ENCODE measurements around the gene DRAXIN.

Gene DRAXIN

DNA sequence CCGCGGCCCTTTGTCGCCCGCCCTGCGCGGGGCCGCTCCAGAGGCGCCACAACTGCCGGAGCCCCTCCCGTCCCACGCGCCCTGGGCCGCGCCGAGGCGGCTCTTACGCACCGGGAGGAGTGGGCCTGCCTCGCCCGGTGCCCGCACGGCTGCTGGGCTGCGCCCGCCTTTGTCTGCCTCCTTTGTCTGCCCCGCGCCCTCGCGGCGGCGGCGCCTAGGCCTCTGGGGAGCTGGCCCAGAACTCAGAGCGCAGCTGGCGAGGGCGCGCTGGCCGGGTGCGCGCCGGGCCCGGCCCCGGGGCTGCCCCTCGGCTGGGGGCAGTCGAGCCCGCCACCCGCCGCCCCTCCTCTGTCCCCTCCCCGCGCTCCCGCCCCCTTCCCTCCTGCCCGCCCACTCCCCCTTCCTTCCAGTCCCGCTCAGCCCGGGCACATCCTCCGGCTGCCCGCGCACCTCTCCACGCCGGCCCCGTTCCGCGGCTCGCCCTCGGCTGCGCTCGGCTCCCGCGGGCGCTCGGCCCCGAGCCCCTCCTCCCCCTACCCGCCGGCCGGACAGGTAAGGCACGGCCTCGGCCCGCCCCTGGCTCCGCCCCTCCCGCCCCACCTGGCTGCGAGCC lies at the start of gene DRAXIN:
Gene DRAXIN (plus strand): TSS at position 409 of the 613 bp plus-strand sequence. CDS start 14,549 bp downstream, outside the sequence.
- peak in 1 of 2 donors; percentile 12 for DNase-seq (ENCODE audit: low read depth in 2 of 2)

- no peak for DNase-seq (ENCODE audit: low read depth in 2 of 2)
These were observed 49.7 kb upstream of the DRAXIN start for GRCh38 chr1:11641776-11642305.

GRCh38 chr1:11642418-11643017 lies 49.0 kb upstream of the DRAXIN start:
- DNase-seq (ENCODE audit: low read depth in 2 of 2) = peak; percentile 33 to 55

DNA sequence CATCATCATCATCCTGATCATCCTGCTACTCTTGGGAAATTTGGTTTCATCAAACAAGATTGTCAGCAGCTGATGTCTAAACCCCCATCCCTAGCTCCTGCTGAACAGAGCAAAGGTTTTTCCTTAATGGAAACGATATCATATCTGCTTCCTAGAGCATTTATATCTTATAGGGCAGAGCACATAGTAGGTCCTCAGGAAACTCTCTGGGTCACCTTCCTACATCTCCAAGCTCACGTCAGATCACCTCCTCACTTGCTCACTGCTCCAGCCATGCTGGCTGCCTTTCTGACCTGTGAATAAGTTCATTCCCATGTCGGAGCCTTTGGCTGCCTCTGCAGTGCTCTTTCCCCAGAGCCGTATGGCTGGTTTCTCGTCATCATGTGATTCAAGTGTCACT lies 47.7 kb upstream of the DRAXIN start:
- no peak for DNase-seq (ENCODE audit: low read depth in 2 of 2)

- DNase-seq (ENCODE audit: low read depth in 2 of 2) = no peak
These were observed 46.2 kb upstream of the DRAXIN start for GRCh38 chr1:11645270-11645669.

DNA sequence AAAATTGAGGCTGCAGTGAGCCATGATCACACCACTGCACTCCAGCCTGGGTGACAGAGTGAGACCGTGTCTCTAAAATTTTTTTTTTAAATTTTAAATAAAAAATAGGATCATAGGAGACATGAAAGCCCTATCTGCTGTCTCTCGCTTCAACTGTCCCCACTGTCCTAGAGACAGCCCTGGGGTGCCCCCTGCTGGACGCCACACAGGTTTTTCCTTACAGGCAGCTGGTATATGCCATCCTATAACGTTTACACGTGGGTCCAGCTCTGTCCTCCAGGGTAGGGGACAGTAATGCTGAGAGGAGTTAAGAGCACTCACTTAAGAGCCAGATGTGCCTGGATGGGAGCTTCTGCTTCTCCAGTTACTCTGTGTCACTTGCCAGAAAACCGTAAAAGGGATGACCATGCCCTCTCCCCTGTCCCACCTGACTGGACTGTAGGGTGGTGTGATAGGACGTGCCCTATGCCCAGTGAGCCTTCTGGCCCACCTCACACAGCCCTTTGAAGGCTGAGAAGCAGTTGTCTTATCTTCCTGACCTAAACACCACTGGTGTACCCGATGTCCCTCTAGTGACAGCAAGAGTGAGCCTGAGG lies 45.7 kb upstream of the DRAXIN start:
- peak; percentile 63 to 66 for DNase-seq (ENCODE audit: low read depth in 2 of 2)

- DNase-seq (ENCODE audit: low read depth in 2 of 2) = no peak
These were observed 45.2 kb upstream of the DRAXIN start for GRCh38 chr1:11646317-11646716.

DNA sequence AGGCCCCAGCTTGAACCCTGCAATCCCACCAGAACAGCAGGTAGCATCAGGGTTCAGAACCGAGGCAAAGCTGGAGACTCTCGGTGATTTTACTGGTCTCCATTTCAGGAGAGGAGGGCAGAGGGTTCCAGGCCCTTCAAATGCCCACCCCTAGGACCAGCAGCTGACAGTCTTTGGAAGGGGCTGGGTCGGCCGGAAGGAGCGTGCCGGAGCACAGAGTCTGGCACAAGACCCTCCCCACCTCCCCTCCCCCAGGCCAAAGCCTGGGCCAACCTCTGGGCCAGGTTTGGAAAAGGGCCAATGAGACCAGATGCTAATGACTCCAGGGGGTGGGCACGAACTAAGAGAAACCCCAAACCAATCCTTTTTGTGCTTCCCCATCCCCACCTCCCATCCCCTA lies 44.2 kb upstream of the DRAXIN start:
- DNase-seq (ENCODE audit: low read depth in 2 of 2) = no peak

- DNase-seq (ENCODE audit: low read depth in 2 of 2) = no peak
These were observed 43.5 kb upstream of the DRAXIN start for GRCh38 chr1:11648039-11648438.

DNA sequence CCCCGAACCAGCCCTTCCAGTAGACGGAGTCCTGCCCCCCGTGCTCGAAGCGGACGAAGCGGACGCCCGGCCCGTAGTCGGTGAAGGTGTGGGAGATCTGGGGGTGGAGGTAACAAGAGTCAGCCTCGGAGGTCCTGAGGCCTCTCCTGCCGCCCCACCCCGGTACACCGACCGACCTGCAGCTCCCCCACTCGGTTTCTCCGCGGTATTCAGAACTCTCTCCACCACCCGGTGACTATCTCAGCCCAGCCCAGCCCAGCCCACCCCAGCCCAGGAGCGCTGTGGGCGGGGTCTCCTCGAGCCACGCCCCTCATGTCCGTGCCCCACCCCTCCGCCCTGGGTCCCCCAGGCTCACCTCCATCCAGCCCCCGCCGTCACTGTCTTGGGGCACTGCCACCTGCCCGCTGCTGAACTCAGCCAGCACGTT lies 42.8 kb upstream of the DRAXIN start:
- DNase-seq (ENCODE audit: low read depth in 2 of 2) = peak in 1 of 2 donors; percentile 21

DNA sequence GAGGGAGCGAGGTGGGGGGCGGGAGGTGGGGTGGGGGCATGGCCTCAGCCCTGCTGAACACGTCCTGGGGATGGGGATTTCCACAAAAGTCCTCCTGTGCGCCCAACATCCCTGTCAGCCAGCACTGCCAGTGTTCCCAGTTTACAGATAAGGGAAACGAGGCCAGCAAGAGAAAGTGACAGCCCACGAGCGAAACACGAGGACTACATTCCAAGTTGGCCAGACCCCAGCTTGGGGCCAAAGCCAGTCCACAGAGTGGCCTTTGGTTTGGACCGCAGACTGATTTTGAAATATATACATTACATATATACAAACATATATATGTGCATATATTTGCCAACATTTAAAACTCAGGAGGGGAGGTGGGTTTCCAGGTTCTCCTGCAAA lies 42.3 kb upstream of the DRAXIN start:
- DNase-seq (ENCODE audit: low read depth in 2 of 2) = no peak

DNA sequence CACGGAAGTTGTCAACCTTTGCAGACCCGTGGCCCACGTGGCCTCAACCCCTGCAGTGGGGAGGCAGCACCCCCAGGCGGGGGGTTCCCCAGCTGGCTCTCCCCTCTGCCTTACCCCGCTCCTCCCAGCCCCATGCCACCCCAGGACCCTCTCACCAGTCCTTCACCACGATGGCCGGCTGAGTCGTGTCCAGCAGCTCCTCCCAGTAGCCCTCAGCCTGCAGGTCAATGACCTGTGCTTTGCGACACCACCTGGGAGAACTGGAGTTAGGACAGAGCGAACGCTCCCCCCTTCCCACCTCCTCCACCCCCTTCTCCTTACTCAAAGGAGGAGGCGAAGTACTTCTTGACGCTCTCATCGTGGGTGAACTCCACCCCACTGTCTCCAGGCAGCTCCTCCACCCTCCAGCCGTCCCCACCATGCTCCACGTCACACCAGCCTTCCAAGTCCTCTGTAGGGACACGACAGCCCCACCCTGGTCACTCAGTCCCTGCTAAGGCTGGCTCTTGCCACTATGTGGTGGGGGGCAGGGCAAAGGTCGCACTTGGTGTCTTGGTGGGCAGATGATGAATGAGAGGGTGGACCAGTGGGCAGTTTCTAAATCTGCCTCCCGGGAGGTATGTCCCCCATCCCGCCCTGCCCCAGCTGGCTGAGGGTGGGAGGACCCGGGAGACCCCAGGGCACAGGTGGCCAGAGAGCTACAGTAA lies 41.7 kb upstream of the DRAXIN start:
- DNase-seq (ENCODE audit: low read depth in 2 of 2) = no peak

- DNase-seq (ENCODE audit: low read depth in 2 of 2) = peak; percentile 64 to 78
These were observed 41.0 kb upstream of the DRAXIN start for GRCh38 chr1:11650331-11650991.

GRCh38 chr1:11651017-11651416 lies 40.5 kb upstream of the DRAXIN start:
- no peak for DNase-seq (ENCODE audit: low read depth in 2 of 2)

DNA sequence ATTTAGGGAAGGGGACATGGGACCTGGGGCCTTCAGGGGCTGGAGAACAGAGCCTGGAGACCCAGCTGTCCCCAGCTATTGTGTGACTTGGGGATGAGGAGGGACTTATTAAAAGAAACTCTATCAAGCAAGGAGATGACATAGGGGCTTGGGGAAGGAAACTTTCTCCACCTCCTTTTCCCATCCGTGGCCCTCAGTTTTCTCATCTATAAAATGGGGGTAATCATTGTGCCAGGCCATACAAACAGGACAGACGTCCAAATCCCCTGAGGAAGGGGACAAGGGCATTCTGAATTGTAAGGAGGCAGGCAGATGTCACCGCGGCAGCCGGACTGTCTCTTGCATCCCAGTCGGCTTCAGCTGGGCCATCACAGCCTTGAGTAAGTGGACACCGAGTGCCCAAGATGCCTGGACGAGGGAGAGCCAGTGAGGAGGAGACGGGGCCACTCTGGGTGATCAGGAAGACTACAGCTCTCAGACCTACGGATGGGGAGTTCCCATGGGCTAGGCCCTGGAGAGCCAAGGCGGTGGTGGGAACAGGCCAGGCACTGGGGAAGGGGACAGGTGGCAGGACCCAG lies 39.2 kb upstream of the DRAXIN start:
- DNase-seq (ENCODE audit: low read depth in 2 of 2) = no peak

- no peak for DNase-seq (ENCODE audit: low read depth in 2 of 2)
These were observed 38.2 kb upstream of the DRAXIN start for GRCh38 chr1:11653101-11653860.

GRCh38 chr1:11653861-11654136 lies 37.7 kb upstream of the DRAXIN start:
- no peak for DNase-seq (ENCODE audit: low read depth in 2 of 2)

DNA sequence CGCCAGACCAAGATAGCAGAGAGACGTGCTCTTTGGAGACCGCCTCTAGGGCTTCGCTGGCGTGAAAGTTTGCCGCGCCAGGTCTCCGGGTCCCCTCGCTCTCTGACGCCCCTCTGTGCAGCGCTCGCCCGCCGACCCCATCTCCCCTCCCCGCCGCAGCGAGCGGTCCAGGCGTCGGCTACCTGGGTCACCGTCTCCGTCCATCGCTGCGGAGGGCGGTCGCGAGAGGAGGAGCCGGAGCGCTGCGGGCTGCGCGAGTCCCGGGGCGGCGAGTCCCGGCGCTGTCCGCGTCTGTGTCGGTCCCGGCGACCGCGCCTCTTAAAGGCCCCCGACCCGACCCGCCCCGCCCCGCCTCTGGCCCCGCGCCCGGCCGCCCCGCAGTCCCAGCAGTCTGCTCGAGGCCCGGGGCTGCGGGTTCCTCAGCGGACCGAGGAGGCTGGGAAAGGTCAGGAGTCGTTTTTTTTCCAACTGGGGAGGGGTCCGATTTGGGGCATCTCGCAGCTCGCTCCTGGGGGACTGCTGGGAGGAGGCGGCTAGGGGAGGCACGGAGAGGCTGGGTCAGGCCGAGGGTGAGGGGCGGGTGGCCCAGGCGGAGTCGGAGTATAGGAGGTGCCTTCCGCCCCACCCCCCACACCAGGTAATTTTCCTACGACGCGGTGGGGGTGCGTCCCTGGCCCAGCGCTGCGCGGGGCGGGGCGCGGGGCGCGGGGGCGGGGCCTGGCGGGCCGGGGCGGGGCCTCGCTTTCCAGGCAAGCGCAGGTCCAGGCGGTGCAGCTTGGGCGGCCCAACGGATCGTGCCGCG lies 37.2 kb upstream of the DRAXIN start, which contains the start of the genes FBXO2 and FBXO44:
Gene FBXO2 (minus strand): TSS at position 293 of the 802 bp plus-strand sequence. CDS start 89 bp downstream, at position 204.
Gene FBXO44 (plus strand): TSS at position 741 of the 802 bp plus-strand sequence. CDS start 959 bp downstream, outside the sequence.
- DNase-seq (ENCODE audit: low read depth in 2 of 2) = peak; percentile 26 to 58

DNA sequence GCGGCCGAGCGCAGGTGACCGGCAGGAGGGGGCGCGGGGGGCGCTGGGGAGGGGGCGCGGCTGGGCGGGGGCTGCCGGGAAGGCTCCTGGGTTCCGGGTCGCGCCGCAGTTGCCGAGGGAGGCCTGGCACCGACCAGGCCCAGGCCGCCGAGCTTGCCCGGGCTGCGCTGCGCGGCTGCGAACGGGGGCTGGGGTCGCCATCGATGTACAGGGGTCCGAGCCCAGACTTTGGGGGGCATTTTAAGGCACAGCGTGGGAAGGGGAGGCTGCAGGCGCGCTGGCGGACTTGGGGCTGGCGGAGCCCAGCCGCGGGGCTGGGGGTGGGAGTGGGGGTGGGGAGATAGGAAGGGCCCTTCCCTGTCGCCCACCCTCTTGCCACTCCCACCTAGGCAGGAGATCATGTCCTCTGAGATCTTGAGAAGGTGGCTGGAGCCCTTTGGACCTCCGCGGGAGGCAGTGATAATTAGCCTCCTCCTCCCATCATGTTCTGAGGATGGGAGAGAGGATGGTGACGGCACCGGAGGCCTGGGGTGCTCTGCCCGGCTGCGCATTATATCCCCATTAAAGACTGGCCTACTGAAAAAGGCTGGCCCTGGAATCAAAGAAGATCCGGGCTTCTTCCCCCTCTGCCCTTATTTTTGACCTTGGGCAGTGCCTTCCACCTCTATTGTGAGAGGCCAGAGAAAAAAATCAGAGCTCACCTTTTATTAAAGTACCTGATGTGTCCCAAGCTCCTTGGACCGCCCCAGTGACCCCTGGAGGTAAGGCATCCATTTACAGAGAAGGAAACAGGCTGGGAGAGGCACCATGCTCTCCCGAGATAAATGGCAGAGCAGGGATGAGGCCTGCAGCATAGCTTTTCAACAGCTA lies 36.3 kb upstream of the DRAXIN start:
- no peak for DNase-seq (ENCODE audit: low read depth in 2 of 2)
